Natural killer cell (primary cell): ENCODE results near the gene DIP2C. TPM values are rescaled to one million over a fixed set of nuclear protein-coding genes. Genes with fewer than 3 reads are reported as not detected.
"Not testable (repeated sequence)": the region's sequence is repeated elsewhere in the genome, so short reads cannot be mapped to it uniquely, and the experiment has no call there.

Experiments
- ATAC-seq, 3 donors: fragments of 150-1000 bp in 2 of 3; fragments of 200-7000 bp in 1 of 3; cut with Tn5 transposase; 1 replicate in 1 of 3; 2 replicates in 2 of 3; pipeline ENCODE4 v1.10.0; 2021; ENCODE audit warnings: mild to moderate bottlenecking in 2 of 3, moderate library complexity in 2 of 3
- DNase-seq, 2 donors: peaks; one replicate each; pipeline versions ENCODE4 v3.0.0 to v3.0.0-alpha.2; 2013 to 2021; ENCODE audit warnings: mixed read lengths in 1 of 2
- H3K27ac ChIP-seq: one replicate; pipeline ENCODE4 v1.5.1; 2013; ENCODE audit warnings: mild to moderate bottlenecking, low read length
- H3K27me3 ChIP-seq: one replicate; pipeline ENCODE4 v1.6.1; 2013; ENCODE audit warnings: low read length; ENCODE audit not compliant: control insufficient read depth, insufficient read depth
- H3K36me3 ChIP-seq: one replicate; pipeline ENCODE4 v1.6.1; 2013; ENCODE audit warnings: low read length; ENCODE audit not compliant: control insufficient read depth, insufficient read depth
- H3K4me1 ChIP-seq: one replicate; pipeline ENCODE4 v1.6.1; 2013; ENCODE audit warnings: low read length; ENCODE audit not compliant: control insufficient read depth, insufficient read depth
- H3K4me3 ChIP-seq: one replicate; pipeline ENCODE4 v1.5.1; 2013; ENCODE audit warnings: low read length
- H3K9me3 ChIP-seq: one replicate; pipeline ENCODE4 v1.6.1; 2013; ENCODE audit warnings: low read length; ENCODE audit not compliant: control insufficient read depth, insufficient read depth
- H3K27ac Mint-ChIP-seq, 2 donors: one replicate each; pipeline ENCODE4 v1.8.0; 2022; ENCODE audit warnings: mild to moderate bottlenecking in 2 of 2, mixed read lengths in 2 of 2, moderate library complexity in 1 of 2
- H3K27me3 Mint-ChIP-seq, 2 donors: one replicate each; pipeline ENCODE4 v1.8.0; 2022; ENCODE audit warnings: low read depth in 2 of 2, mixed read lengths in 2 of 2
- H3K36me3 Mint-ChIP-seq: one replicate; pipeline ENCODE4 v1.8.0; 2022; ENCODE audit warnings: mixed read lengths
- H3K4me1 Mint-ChIP-seq, 2 donors: one replicate each; pipeline ENCODE4 v1.8.0; 2022; ENCODE audit warnings: mixed read lengths in 2 of 2
- H3K4me3 Mint-ChIP-seq: one replicate; pipeline ENCODE4 v1.8.0; 2022; ENCODE audit warnings: mild to moderate bottlenecking, moderate library complexity, mixed read lengths
- H3K9me3 Mint-ChIP-seq, 2 donors: one replicate each; pipeline ENCODE4 v1.8.0; 2022; ENCODE audit warnings: mixed read lengths in 2 of 2
- WGBS: methylation state at CpG from one replicate; pipeline ENCODE4 v1.1.7; 2013; ENCODE audit warnings: missing lambda C conversion rate; ENCODE audit not compliant: insufficient coverage; 5-methylcytosine and 5-hydroxymethylcytosine counted together
- intact Hi-C: fragments of 100-400 bp; cut with micrococcal nuclease; formaldehyde crosslinking; loops from one replicate; pipeline ENCODE4 v1.14.2; 2022
- total RNA-seq, 4 donors: library from RNA; stranded (reverse); fragments of 120-200 nt in 1 of 4; gene quantifications; one replicate each; pipeline versions ENCODE4 v1.2.3 to v1.2.4, GENCODE V29; 2013 to 2022
- TF ChIP-seq, protein P1 (sequence below): fragments of 200-600 bp; IDR thresholded peaks from one replicate; pipeline ENCODE4 v1.8.0; 2022; ENCODE audit warnings: antibody characterized with exemption

DIP2C gene
- total RNA-seq, 3 donors from 2014 or later (not counting 1 experiment from before 2014, with no cell fraction given), result 1.5 to 5.8 (median 3.8) TPM

GRCh38 chr10:649798-650440 lies 39.5 kb downstream of the DIP2C start:
- Mint-ChIP-seq H3K9me3 (no peaks in the 10 kb centered on the region), H3K36me3 (no peaks in the 10 kb centered on the region)

DNA sequence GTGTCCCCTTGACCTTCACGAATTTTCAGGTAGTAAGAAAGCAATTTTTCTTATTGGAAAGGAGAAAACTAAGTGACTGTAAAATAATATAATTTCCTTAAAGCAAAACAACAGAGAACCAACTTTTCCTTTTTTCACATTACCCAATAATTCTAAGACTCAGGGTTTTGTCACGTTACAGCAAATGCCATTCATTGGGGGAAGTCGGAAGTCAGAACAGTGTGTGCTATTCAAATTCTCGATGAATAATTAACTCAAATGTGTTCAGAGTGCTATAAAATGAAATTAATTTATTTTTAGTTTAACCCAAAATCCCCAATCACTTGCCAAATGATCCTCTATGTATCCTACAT lies 40.0 kb downstream of the DIP2C start:
- ATAC-seq, result no peak
- Mint-ChIP-seq H3K9me3 (peaks cover 0 to 3% of the 10 kb centered on the region in 2 donors), H3K4me3 (no peak overlapping the region), H3K27ac (no peak overlapping the region), H3K4me1 (no peaks in the 10 kb centered on the region), H3K27me3 (peaks cover 3 to 12% of the 10 kb centered on the region in 2 donors), H3K36me3 (no peaks in the 10 kb centered on the region)
- Histone ChIP-seq H3K27ac (no peak overlapping the region), H3K9me3 (no peaks in the 10 kb centered on the region), H3K36me3 (no peaks in the 10 kb centered on the region), H3K4me1 (no peaks in the 10 kb centered on the region), H3K4me3 (no peak overlapping the region), H3K27me3 (no peaks in the 10 kb centered on the region)
- TF ChIP-seq, protein P1, sequence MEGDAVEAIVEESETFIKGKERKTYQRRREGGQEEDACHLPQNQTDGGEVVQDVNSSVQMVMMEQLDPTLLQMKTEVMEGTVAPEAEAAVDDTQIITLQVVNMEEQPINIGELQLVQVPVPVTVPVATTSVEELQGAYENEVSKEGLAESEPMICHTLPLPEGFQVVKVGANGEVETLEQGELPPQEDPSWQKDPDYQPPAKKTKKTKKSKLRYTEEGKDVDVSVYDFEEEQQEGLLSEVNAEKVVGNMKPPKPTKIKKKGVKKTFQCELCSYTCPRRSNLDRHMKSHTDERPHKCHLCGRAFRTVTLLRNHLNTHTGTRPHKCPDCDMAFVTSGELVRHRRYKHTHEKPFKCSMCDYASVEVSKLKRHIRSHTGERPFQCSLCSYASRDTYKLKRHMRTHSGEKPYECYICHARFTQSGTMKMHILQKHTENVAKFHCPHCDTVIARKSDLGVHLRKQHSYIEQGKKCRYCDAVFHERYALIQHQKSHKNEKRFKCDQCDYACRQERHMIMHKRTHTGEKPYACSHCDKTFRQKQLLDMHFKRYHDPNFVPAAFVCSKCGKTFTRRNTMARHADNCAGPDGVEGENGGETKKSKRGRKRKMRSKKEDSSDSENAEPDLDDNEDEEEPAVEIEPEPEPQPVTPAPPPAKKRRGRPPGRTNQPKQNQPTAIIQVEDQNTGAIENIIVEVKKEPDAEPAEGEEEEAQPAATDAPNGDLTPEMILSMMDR, result no peak
- WGBS, result 89% methylated on average over 2 of the region's 4 CpGs
- DNase-seq, result no peak
- intact Hi-C loops, result no loop called here

More at GRCh38 chr10:649798-650440, 39.5 kb downstream of the DIP2C start:
- TF ChIP-seq, protein P1, result no peak
- 79% methylated on average over 24 of the region's 24 CpGs for WGBS
- no peak overlapping the region for H3K4me3 ChIP-seq
- H3K27ac Mint-ChIP-seq, result no peak overlapping the region
- H3K27me3 ChIP-seq, result no peaks in the 10 kb centered on the region
- no peak for ATAC-seq
- no peak overlapping the region for H3K27ac ChIP-seq
- intact Hi-C loops, result no loop called here
- no peaks in the 10 kb centered on the region for H3K36me3 ChIP-seq
- DNase-seq, result no peak
- no peak overlapping the region for H3K4me3 Mint-ChIP-seq
- no peaks in the 10 kb centered on the region for H3K9me3 ChIP-seq
- no peaks in the 10 kb centered on the region for H3K4me1 Mint-ChIP-seq
- peaks cover 0 to 9% of the 10 kb centered on the region in 2 donors for H3K27me3 Mint-ChIP-seq
- no peaks in the 10 kb centered on the region for H3K4me1 ChIP-seq

DNA sequence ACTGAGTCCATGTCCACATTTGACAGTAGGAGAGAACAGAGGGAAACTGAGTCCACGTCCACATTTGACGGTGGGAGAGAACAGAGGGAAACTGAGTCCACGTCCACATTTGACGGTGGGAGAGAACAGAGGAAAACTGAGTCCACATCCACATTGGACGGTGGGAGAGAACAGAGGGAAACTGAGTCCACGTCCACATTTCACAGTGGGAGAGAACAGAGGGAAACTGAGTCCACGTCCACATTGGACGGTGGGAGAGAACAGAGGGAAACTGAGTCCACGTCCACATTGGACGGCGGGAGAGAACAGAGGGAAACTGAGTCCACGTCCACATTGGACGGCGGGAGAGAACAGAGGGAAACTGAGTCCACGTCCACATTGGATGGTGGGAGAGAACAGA lies 42.4 kb downstream of the DIP2C start:
- H3K9me3 Mint-ChIP-seq, H3K4me3 Mint-ChIP-seq, intact Hi-C loops, H3K4me3 ChIP-seq, DNase-seq, ATAC-seq, H3K27ac Mint-ChIP-seq, H3K27me3 Mint-ChIP-seq, H3K4me1 Mint-ChIP-seq, H3K27me3 ChIP-seq, H3K27ac ChIP-seq, H3K36me3 ChIP-seq, H3K9me3 ChIP-seq, H3K36me3 Mint-ChIP-seq, H3K4me1 ChIP-seq: not testable (repeated sequence)
- WGBS, result 96% methylated on average over 12 of the region's 15 CpGs

GRCh38 chr10:646118-646524 lies 43.3 kb downstream of the DIP2C start:
- Mint-ChIP-seq H3K4me3 (no peak overlapping the region), H3K36me3 (no peaks in the 10 kb centered on the region), H3K4me1 (no peaks in the 10 kb centered on the region), H3K27me3 (peaks cover 6 to 9% of the 10 kb centered on the region in 2 donors), H3K27ac (no peak overlapping the region), H3K9me3 (peaks cover 0 to 3% of the 10 kb centered on the region in 2 donors)
- Histone ChIP-seq H3K27me3 (no peaks in the 10 kb centered on the region), H3K36me3 (no peaks in the 10 kb centered on the region), H3K9me3 (no peaks in the 10 kb centered on the region), H3K4me3 (no peak overlapping the region), H3K4me1 (no peaks in the 10 kb centered on the region), H3K27ac (no peak overlapping the region)
- WGBS, result 91% methylated on average over 14 of the region's 14 CpGs
- TF ChIP-seq, protein P1, result no peak
- DNase-seq (no peak), ATAC-seq (no peak)
- intact Hi-C loops, result no loop called here
